8988T (cell line): ENCODE data around the gene GIMAP8.

Source experiments
- DNase-seq: peaks from one replicate; pipeline ENCODE4 v3.0.0; 2011

GIMAP8 gene

DNA sequence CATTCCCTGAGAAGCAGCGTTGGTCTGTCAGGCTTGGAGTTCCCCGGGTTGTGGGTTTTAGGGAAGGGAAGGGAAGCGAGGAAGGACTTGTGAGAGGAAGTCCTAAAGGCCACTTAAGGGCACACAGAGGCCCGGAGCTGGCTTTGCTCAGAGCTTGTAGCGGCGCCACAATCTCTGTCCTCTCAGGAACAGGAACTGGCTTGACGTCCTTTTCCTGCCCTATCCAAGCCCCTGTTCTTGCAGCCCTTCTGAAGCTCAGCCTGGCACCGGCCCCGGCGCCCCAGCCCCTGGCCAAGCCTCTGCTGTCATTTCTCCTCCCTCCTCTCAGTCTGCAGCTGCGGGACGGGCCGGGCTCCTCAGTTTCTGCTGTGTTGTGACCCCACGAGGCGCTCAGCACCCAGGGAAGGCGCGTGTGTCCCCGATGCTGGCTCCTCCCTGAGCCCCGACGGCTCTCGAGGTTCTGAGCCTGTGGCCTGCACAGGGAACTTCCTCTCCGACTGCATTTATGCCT lies at the start of gene GIMAP8:
Gene GIMAP8, plus strand, starts transcription at position 140 of the 511 bp plus-strand sequence. CDS start 16,069 bp downstream, outside the sequence.
- DNase-seq, result no peak

DNA sequence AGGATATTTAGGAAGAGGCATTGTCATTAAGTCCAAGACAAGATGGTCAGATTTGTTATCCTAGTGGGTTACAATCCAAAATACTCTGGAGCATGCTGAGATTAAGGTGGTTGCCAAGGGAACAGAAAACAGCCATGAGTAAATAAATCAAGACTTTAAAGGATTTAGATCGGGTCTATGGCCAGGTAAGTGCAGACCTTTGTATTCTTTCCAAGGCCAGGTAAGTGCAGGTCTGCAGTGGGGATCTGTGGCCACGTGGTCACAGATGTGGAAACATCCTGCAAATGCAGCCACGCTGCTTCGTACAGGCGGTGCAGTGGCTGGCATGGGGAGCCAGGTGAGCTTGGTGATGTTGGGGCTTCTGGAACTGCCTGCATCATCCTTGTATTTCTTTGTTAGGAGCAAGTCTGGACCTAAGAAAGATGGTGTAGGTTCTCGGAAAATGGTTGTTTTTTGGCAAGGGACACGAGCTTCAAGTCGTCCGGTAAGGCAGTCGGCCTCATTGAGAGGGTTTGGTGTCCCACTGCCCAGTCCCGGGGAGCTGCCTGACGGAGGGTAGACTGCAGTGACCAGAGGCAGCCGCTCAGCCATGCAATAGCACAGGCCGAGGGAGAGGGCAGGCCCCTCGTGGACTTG lies 49.5 kb upstream of the GIMAP8 start:
- no peak for DNase-seq

DNA sequence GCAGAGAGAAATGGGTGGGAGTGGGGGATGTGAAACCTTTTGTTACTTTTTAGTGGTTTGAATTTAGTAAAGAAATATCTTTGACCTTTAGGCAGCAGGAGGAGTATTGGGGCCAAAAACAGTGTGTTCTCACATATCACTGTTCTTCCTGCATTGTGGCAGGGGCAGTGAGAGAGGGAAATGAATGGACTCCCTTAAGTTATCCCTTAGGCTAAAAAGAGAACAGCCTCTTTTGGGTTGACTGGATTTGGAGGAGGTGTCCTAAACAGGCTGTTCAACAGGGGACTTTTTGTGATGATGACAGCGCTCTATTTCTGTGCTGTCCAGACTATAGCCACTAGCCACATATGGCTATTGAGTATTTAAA lies 49.0 kb upstream of the GIMAP8 start:
- no peak for DNase-seq

DNA sequence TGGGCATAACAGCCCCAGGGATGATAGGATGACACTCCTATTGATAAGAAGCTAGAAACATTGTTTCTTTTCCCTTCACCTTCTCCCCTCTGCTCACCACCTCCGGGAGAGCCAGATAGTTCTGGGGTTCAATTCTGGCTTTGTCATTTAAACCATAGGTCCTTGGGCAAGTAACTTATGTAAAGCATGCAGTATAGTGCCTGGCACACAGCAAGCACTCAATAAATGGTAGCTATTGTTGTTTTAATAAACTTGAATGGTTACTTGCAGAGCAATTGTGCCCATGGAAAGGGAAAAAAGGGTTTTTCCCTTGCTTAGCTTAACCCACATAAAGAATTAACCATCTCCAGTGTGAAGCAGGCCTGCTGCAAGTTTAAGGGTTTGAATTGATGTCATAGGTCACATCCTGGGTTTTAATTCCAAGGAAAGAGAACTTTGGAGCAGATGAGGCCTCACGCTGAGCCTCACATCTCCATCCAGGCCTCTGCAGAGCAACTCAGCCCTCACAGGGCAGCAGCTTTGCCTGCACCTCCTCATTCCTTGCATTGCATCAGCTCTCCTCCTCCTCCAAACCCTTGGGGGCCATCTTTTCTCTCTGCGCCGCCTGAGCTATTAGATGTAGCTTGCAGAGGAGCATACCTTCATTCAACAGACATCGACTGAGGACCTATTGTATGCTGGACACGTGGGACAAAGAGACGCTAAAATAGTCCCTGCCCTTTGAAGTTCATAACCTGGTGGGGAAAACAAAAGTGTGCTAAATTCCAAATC lies 48.4 kb upstream of the GIMAP8 start:
- no peak for DNase-seq

DNA sequence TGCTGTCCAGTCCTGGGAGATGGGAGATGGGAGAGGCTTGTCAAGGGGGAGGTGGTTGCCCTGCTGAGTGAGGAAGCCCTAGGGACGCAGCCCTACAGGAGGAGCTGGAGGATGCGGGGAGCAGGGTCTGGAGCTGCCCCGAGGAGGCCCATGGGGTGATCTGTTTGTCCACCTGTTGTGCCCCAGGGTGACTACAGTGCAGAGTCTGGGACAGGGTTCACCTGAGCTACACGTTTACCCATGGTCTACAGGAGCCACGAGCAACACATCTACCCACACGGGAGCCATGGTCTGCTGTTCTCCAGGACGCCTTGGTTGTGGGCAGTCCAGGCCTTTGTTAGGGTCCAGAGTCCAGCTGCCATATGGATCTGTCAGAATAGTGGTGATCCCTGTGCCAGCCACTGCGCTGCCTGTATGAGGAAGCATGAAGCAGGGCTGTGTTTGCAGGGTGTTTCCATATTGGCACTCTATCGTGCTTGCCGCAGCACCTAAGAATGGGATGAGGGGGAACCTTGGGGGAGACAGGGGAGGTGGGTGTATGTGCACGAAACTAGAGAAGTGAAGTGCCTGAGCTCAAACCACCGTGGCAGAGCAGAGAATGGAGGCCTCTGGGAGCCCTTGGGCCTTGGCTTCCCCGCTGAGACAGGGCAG lies 47.6 kb upstream of the GIMAP8 start:
- no peak for DNase-seq

DNA sequence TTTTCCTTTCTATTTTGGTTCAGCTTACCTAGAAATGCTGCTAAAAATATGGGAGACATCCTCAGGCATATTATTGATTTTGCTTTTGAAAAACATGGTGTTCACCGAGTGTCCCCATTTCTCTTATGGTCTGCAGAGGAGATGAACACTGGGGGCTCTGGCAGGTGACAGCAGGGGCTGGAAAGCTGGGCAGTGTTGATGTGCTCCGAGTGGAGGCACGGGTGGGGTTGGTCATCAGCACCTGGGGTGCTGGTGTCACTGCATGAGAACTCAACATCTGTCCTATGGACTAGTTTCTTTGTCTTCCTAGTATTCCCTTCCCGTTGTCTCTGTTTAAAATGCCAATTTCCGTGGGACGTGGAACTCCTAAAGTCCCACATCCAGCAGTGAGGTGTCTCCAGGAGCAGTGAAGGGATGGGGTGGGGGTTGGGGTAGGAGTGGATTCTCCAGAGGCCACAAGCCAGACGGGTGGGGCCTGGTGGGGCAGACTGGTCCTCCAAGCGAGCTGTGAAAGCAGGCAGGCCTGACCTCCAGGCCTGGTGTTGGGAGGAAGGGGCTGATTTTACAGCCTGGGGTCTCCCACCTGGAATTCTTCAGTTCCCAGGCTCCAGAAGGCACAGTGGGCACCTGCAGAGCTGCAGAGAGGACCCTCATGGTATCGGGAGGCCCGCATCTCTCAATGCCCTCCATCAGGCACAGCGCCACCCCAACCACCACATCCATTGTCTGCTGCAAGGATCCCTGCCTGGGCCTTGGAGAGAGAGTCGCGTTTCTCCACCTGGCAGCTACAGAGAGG lies 46.9 kb upstream of the GIMAP8 start:
- DNase-seq, result no peak

DNA sequence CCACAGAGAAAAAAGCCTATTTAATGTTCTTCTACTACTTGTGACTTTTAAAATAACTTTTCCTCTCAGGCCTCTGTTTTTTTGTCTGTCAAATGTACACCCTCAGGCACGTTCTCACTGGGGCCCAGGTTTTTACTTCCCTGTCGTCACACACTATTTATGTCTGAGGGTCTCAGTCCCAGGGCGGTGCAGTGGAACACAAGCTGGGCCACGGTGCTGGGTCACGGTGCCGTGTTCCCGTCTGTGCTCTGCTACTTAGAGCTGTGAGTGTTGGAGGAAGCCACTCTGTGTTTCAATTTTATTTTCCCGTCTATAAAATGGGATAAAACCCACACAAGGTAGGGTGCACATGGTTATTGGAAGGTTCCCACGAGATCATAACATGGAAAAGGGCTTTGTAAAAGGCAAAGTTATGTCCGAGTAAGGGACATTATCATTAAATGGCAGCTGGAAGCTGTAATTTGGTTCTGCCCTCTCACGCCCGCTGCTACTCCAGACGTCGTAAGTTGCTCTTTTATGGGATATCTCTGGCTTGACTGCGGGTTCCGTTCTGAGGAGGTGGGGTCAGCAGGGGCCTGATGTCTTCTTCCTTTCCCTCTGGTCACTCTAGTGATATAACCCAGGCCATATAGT lies 46.1 kb upstream of the GIMAP8 start:
- no peak for DNase-seq

DNA sequence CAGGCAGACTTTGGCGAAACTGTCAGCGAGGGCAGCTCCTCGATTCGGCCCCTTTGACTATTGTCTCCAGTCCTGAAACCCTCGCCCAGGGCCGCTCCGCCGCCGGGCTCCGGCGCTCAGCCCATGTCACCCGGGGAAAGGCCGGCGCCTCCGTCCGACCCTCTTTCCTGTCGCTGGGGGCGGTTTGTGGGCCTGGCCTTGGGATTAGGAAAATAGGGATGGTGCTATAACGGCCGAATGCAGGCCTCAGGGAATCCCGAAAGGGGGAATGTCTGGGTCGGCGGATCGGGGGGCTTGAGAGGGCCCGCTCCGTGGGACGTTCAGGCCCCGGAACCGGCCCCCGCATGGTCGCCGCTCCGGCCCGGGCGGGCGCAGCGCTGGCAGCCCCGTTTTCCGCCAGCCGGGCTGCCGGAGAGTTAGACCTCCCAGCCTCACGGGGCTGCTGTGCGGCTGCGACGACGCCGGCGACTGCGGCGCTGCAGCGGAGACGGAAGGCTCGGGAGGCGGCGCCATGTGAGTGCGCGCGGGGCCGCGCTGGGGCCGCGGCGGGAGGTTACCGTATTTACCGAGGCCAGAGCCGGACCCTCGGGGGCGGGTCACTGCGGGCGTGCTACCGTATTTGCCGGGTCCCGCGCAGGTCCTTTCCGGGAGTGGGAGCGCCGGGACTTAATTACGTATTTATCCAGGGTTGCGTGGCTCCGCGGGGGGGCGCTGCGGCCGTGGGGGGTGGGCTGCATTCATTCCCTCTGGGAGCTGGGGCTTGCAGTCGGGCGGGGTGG lies 45.4 kb upstream of the GIMAP8 start:
- DNase-seq, result peak; percentile 95

DNA sequence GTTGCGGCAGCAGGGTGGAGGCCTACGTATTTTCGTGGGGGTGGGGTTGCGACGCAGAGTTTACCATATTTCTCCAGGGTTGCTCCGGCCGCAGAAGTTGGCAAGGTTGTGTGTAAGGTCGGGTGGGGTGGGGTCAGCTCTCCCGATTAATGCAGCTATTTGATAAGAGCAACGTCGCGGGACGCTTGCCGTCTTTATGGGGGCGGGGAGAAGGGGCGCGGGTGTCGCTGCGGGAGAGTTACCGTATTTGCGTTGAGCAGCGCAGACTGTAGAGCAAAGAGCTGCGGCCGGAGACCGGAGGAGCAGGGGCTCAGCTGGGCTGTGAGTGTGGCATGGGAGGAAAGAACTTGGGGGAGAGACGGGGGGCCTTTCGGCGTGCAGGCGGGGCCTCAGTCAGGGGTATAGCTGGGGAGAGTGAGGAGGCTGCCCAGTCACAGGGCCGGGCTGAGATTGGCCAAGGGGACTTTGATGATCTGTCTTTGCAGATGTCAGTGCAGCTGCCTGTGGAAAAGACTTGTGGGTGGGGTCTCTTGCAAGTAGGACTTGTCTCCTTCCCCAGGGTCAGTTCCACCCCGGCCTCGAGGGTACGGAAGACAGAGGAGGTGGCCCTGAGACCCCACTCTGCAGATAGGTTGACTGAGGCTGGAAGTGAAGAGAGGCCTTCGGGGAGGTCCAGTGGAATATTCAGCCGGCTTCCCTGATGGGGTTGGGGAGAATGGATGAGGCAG lies 44.7 kb upstream of the GIMAP8 start:
- DNase-seq, result peak; percentile 62

DNA sequence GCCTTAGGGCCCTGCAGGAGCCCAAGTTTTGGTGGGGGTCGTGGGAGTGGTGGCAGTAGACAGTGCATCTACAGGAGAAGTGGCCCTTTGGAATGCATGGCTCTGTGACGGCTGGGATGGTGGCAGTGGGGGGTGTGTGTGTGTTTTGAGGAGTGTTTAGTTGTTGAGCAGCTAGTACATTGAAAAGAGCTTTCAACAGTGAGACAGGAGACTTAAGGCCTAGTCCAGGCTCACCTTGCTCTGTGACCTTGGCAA lies 44.2 kb upstream of the GIMAP8 start:
- DNase-seq, result no peak

DNA sequence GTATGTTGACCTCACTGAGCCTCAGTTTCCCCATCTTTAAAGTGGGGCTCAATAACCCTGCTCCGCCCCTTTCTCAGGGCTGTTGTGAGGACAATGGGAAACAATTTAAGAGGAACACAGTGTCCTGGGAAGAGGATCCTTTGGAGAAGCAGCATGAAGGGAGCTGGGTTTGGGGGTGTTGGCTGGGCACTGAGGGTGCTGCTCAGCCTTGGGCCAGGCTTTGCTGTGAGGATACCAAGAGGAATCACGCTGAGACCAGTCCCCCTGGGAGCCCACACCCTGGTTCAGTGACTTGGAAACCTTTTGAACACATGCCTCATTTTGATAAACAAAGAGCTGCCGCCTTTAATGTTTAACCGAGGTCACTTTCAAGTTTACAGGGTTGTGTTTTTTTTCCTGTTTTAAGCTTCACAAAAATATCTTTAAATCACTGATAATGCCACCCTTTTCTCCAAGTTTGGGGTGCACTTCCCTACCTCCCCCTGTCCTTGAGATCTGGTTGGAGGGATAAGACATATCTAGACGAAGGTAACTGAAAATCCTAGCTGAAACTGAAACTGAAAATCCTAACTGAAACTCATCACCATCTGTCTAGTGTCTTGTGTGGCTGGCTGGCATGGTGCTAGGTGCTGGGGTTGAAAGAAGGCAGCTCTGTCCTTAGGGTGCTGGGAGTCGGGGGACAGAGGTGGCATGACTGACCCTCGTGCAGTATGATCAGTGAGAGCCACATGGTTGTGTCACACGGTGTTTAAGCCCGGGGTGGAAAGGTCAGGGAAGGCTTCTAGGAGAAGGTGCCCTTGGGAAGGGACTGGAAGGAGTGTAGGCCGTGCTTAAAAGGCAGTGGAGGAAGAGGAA lies 43.6 kb upstream of the GIMAP8 start:
- no peak for DNase-seq

DNA sequence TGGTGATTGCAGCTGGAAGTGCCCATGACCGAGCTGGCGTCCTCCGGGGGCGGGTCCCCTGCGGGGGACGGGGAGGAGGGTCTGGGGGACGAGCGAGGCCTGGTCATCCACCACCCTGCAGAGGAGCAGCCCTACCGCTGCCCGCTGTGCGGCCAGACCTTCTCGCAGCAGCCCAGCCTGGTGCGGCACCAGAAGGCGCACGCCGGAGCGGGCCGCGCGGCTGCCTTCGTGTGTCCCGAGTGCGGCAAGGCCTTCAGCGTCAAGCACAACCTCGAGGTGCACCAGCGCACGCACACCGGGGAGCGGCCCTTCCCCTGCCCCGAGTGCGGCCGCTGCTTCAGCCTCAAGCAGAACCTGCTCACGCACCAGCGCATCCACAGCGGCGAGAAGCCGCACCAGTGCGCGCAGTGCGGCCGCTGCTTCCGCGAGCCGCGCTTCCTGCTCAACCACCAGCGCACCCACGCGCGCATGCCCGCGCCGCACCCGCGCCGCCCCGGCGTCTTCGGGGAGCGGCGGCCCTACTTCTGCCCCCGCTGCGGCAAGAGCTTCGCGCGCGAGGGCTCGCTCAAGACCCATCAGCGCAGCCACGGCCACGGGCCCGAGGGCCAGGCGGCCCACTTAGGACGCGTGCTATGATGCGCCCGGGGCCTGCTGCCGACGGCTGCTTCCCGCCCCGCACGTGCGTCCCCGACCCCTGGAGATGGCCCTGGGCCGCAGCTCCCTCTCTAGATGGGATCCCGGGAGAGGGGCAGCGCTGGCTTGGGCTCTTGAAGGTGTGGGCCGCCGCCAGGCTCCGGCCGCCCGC lies 42.6 kb upstream of the GIMAP8 start:
- no peak for DNase-seq

DNA sequence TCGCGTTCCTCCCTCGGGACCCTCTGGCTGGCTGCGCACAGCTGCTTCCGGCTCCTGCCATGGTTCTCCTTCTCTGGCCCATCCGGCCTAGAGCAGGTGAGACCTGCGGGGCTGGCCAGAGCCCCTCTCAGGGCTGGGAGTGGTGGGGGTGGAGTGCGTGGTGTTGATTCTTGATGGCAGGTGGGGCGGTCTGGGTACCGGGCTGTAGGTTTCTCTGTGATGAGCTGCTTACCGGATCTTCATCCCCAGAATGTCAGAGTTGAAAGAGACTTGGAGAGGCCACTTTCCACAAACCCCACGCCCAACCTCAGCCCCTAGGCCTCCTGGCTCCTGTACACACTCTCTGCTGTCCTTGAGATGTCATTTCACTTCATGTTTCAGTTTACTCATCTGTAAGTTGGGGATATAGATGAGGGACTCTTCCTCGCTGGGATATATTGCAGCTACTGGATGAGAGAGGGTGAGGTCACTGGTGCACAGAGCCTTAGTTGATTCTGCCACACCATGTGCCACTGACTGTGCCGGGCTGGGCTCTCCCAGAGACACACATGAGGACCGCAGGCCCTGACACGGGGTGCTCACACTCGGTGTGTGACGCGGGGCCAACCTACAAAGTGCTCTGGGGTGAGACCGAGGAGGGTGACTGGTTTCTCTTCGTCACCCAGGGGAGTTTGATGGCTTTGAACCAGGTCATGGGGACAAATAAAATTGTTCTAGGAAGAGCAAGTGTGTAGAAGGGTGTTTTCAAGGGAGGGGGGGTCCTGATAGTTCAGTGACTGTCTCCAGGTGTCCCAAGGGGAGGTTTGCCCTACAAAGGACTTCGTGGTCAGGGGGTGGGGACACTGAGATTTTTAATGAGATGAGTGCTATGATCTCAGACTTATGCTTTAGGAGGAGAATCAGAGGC lies 41.8 kb upstream of the GIMAP8 start:
- no peak for DNase-seq

DNA sequence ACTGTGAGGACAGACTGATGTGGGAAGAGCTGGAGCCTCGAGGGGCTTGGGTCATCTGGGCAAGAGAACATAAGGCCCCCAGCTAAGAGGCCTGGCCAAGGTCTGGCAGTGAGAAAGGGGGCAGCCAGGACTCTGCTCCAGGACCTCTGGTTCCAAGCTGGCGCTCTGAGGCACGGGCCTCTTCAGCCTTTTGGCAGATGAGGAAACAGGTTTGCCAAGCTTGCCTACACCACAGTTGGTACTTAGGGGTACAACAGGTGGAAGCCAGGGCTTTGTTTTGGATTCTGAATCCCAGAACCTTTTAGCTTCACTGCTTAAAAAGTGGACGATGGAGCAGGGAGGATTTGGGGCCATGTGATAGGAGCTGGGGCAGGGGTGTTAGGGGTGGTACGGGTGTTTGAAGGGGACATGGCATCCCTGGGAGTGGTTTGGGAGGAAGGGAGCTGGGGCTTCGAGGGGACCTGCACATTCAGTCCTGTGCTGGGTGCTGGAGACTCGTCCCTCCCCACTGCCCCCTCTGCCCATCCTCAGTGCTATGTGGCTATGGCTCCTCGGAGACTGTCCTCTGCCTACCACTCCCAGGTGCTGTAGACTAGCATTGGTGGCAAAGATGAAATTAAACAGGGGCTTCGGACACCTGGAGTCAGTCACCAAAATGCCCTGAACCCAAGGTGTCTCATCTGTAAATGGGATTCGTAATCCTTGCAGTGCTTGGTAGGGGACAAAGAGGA lies 41.0 kb upstream of the GIMAP8 start:
- DNase-seq, result no peak

DNA sequence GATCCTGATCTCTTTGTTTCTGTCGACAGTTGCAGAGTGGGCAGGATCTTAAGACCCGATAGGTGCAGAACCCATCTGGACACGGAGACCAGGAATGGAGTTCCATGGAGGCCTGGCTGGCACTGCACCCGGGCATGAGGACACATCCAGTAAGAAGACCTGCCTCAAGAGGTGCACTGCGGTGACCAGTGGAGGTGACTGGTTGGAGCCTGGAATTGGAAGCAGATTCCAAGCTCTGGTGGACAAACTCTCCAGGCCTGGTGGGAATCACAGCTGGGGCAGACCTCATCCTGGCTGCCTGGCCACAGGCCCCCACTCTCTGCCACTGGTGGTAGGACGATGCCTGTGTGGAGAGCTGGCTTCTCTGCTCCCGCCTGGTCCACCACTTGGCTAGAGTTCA lies 40.3 kb upstream of the GIMAP8 start:
- no peak for DNase-seq

DNA sequence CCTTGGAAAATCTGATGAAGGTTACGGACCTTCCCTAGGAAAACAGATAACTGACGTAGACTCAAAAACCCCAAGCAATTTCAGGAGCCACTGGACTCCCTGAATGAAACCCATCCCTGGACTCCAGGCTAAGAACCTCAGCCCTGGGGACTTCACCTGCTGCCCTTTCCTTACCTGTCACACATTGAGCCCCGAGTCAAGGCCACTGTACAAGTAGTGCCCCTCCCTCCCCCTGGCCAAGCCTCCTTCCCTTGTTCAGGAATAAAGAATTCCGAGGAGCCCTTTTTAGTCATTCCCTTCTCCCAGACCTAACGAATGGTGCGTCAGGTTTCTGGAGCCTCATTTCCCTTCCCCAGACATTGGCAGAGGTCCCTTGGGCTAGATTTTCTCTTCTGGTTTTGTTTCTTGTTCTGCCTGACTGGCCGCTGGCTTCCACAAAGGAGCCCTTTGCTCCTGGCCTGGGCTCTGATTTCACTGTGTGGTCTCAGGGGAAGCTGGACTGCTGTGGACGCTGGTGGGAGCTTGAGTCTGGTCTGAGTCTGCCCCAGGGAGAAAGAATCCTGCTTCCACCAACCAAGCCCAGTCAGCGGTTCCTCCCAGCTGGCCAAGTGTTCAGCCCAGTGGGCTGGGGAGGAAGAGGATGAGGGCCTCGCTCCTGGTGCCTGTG lies 39.6 kb upstream of the GIMAP8 start:
- DNase-seq, result no peak

DNA sequence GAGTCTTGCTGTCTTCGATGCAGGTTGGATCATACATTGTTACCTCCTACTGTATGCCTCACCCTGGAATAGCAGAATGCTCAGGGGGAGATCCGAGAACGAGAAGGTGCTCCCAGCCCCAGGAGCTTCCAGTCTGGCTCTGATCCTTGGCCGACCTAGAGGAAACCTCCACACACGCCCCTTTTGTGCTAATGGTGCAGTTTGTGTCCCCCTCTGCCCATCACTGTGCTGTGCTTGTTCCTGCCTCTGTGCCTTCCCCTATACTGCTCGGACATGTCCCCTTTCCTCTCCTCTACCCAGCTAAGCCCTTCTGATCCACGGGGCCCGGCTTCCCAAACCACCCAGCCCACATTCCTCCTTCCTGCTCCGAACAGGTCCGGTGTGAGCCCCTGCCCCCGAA lies 38.8 kb upstream of the GIMAP8 start:
- no peak for DNase-seq
